IPS-20b (cell line): Measurements from ENCODE around the gene CAB39.

Experiments
- H3K27ac ChIP-seq: one replicate; pipeline ENCODE4 v1.5.1; 2013; ENCODE audit warnings: low read length
- H3K27me3 ChIP-seq: 2 replicates; pipeline ENCODE4 v1.6.1; 2013; ENCODE audit warnings: mild to moderate bottlenecking, low read length, inconsistent platforms; ENCODE audit not compliant: insufficient read depth
- H3K36me3 ChIP-seq: 2 replicates; pipeline ENCODE4 v1.6.1; 2013; ENCODE audit warnings: low read depth, mild to moderate bottlenecking, inconsistent platforms, low read length, moderate library complexity; ENCODE audit not compliant: insufficient read depth
- H3K4me1 ChIP-seq: 2 replicates; pipeline ENCODE4 v1.6.1; 2013; ENCODE audit warnings: mild to moderate bottlenecking, control low read depth, inconsistent platforms, low read length, moderate library complexity; ENCODE audit not compliant: insufficient read depth
- H3K4me3 ChIP-seq: 2 replicates; pipeline ENCODE4 v1.5.1; 2013; ENCODE audit warnings: mild to moderate bottlenecking, low read length, inconsistent platforms
- H3K9ac ChIP-seq: 2 replicates; pipeline ENCODE4 v1.6.1; 2013; ENCODE audit warnings: low read depth, mild to moderate bottlenecking, inconsistent platforms, low read length, moderate library complexity
- H3K9me3 ChIP-seq: 2 replicates; pipeline ENCODE4 v1.6.1; 2013; ENCODE audit warnings: mild to moderate bottlenecking, low read depth, low read length, inconsistent platforms; ENCODE audit not compliant: insufficient read depth

CAB39 gene

GRCh38 chr2:230861552-230862255 is 149.1 kb downstream of the CAB39 start:
- H3K9ac ChIP-seq, result peak overlapping the region; percentile 9; the same call in 1 of the 2 replicates
- peaks cover 13% of the 10 kb centered on the region for H3K4me1 ChIP-seq
- H3K9me3 ChIP-seq, result no peaks in the 10 kb centered on the region
- H3K27me3 ChIP-seq, result peaks cover 10% of the 10 kb centered on the region; the same call in 1 of the 2 replicates
- H3K27ac ChIP-seq, result no peak overlapping the region
- peak overlapping the region; percentile 24; the same call in 1 of the 2 replicates for H3K4me3 ChIP-seq
- H3K36me3 ChIP-seq, result no peaks in the 10 kb centered on the region

GRCh38 chr2:230862292-230862691 is 149.7 kb downstream of the CAB39 start:
- Histone ChIP-seq H3K4me3 (no peak overlapping the region), H3K27me3 (peaks cover 10% of the 10 kb centered on the region; the same call in 1 of the 2 replicates), H3K9me3 (no peaks in the 10 kb centered on the region), H3K36me3 (no peaks in the 10 kb centered on the region), H3K9ac (peak overlapping the region; percentile 9; the same call in 1 of the 2 replicates), H3K27ac (no peak overlapping the region), H3K4me1 (peaks cover 19% of the 10 kb centered on the region)

- no peaks in the 10 kb centered on the region for H3K36me3 ChIP-seq
- H3K9me3 ChIP-seq, result no peaks in the 10 kb centered on the region
- H3K27ac ChIP-seq, result no peak overlapping the region
- peaks cover 10% of the 10 kb centered on the region; the same call in 1 of the 2 replicates for H3K27me3 ChIP-seq
- H3K9ac ChIP-seq, result no peak overlapping the region
- H3K4me1 ChIP-seq, result peaks cover 24% of the 10 kb centered on the region
- no peak overlapping the region for H3K4me3 ChIP-seq
These were observed 150.4 kb downstream of the CAB39 start for GRCh38 chr2:230863031-230863430.

GRCh38 chr2:230863442-230864121 is 150.9 kb downstream of the CAB39 start:
- Histone ChIP-seq H3K36me3 (no peaks in the 10 kb centered on the region), H3K27me3 (peaks cover 10% of the 10 kb centered on the region; the same call in 1 of the 2 replicates), H3K9ac (peak overlapping the region; percentile 95; the same call in 1 of the 2 replicates), H3K4me1 (peaks cover 28% of the 10 kb centered on the region), H3K4me3 (peak overlapping the region; percentile 93; the same call in 1 of the 2 replicates), H3K9me3 (no peaks in the 10 kb centered on the region), H3K27ac (no peak overlapping the region)

- H3K27me3 ChIP-seq, result peaks cover 10% of the 10 kb centered on the region; the same call in 1 of the 2 replicates
- H3K9me3 ChIP-seq, result no peaks in the 10 kb centered on the region
- peak overlapping the region; percentile 95; the same call in 1 of the 2 replicates for H3K9ac ChIP-seq
- H3K27ac ChIP-seq, result no peak overlapping the region
- peak overlapping the region; percentile 93 for H3K4me3 ChIP-seq
- peaks cover 34% of the 10 kb centered on the region for H3K4me1 ChIP-seq
- peaks cover 4% of the 10 kb centered on the region; the same call in 1 of the 2 replicates for H3K36me3 ChIP-seq
These were observed 151.5 kb downstream of the CAB39 start for GRCh38 chr2:230864122-230864604.

- Histone ChIP-seq H3K9ac (peak within 1 kb of the TSS; percentile 95; the same call in 1 of the 2 replicates), H3K27me3 (peaks cover 10% of the 10 kb centered on the region; the same call in 1 of the 2 replicates), H3K36me3 (peaks cover 8% of the 10 kb centered on the region; the same call in 1 of the 2 replicates), H3K27ac (peak within 1 kb of the TSS; percentile 70), H3K9me3 (no peaks in the 10 kb centered on the region), H3K4me3 (peak within 1 kb of the TSS; percentile 93), H3K4me1 (peaks cover 39% of the 10 kb centered on the region)
These were observed 152.1 kb downstream of the CAB39 start, which contains the start of gene ITM2C for GRCh38 chr2:230864605-230865306. Gene ITM2C (plus strand): TSS chr2:230864942. CDS start chr2:230865026, 84 bp downstream.

- Histone ChIP-seq H3K36me3 (peaks cover 10% of the 10 kb centered on the region; the same call in 1 of the 2 replicates), H3K9me3 (no peaks in the 10 kb centered on the region), H3K27me3 (peaks cover 10% of the 10 kb centered on the region; the same call in 1 of the 2 replicates), H3K4me3 (peak overlapping the region; percentile 93), H3K9ac (peak overlapping the region; percentile 95; the same call in 1 of the 2 replicates), H3K27ac (peak overlapping the region; percentile 70), H3K4me1 (peaks cover 45% of the 10 kb centered on the region)
These were observed 152.7 kb downstream of the CAB39 start for GRCh38 chr2:230865307-230865765.

GRCh38 chr2:230865766-230866755 is 153.4 kb downstream of the CAB39 start:
- Histone ChIP-seq H3K27ac (peak overlapping the region; percentile 67), H3K9ac (peak overlapping the region; percentile 95; the same call in 1 of the 2 replicates), H3K4me1 (peaks cover 52% of the 10 kb centered on the region), H3K4me3 (peak overlapping the region; percentile 93), H3K27me3 (peaks cover 10% of the 10 kb centered on the region; the same call in 1 of the 2 replicates), H3K36me3 (peaks cover 14% of the 10 kb centered on the region; the same call in 1 of the 2 replicates), H3K9me3 (no peaks in the 10 kb centered on the region)

GRCh38 chr2:230866756-230867523 is 154.3 kb downstream of the CAB39 start:
- Histone ChIP-seq H3K36me3 (peaks cover 16% of the 10 kb centered on the region; the same call in 1 of the 2 replicates), H3K4me1 (peaks cover 50% of the 10 kb centered on the region), H3K9ac (peak overlapping the region; percentile 95; the same call in 1 of the 2 replicates), H3K4me3 (peak overlapping the region; percentile 93; the same call in 1 of the 2 replicates), H3K27me3 (peaks cover 10% of the 10 kb centered on the region; the same call in 1 of the 2 replicates), H3K27ac (peak overlapping the region; percentile 67), H3K9me3 (no peaks in the 10 kb centered on the region)
